ENCODE results near the gene TMX3.

The TMX3 gene

DNA sequence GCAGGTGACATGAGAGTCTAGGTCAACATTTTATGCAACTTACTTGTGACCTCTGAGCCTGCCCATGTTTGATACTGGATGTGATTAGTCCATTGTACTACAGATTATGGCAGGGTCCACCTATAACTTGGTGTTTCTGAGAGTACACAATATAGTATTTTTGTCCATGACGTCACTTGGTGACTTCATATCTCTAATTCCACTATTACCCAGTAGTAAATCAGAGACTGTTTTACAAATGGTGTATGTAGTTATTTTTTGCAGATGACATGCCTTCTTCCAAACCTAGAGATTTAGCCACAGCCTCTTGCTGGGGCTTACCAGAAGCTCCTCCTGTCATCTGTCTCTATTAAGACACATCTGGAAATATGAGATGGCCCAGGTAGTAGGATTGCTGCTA is 24.6 kb upstream of the TMX3 start:
- Histone ChIP-seq H3K27me3 (ENCODE audit: insufficient read depth, insufficient read length) (no peaks in the 10 kb centered on the region), H3K4me3 (ENCODE audit: insufficient read length, low read depth) (no peak overlapping the region), H3K9ac (ENCODE audit: insufficient read length, low read depth) (no peak overlapping the region), H3K36me3 (ENCODE audit: insufficient read depth, insufficient read length, low read length) (no peaks in the 10 kb centered on the region), H3K4me1 (ENCODE audit: insufficient read depth, insufficient read length) (no peaks in the 10 kb centered on the region), H3K9me3 (ENCODE audit: insufficient read depth, low read length) (no peaks in the 10 kb centered on the region)
- DNase-seq (ENCODE audit: low read depth, low spot score), result no peak
- no peak for TF ChIP-seq ZNF274 (IDR thresholded peaks at IDR 0.05; ENCODE audit: low read depth, low read length)
- no peak for TF ChIP-seq YY1 (IDR thresholded peaks at IDR 0.05; ENCODE audit: insufficient read depth, insufficient read length)
- no peak for TF ChIP-seq SUZ12 (IDR thresholded peaks at IDR 0.05; ENCODE audit: extremely low read depth, insufficient read depth, insufficient read length)

DNA sequence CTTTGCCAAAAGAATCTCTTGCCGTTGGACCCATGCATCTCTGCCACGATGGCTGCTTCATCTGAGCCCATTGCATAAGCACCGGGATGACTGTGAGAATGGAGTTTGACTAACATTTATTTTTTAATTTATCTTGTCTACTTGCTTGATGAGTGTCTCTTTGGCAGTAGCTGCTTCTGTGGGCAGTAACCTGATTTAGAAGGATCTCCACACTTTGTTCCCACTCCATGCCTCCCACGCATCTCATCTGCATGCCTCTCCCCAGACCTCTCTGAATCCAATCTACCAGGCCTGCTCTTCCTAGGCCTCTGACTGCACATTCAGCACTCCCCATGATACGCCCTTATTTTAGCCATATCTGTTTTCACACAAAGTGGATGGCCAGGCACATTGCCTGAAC is 23.7 kb upstream of the TMX3 start:
- Histone ChIP-seq H3K9me3 (ENCODE audit: insufficient read depth, low read length) (no peaks in the 10 kb centered on the region), H3K4me3 (ENCODE audit: insufficient read length, low read depth) (no peak overlapping the region), H3K4me1 (ENCODE audit: insufficient read depth, insufficient read length) (no peaks in the 10 kb centered on the region), H3K36me3 (ENCODE audit: insufficient read depth, insufficient read length, low read length) (no peaks in the 10 kb centered on the region), H3K9ac (ENCODE audit: insufficient read length, low read depth) (no peak overlapping the region), H3K27me3 (ENCODE audit: insufficient read depth, insufficient read length) (no peaks in the 10 kb centered on the region)
- TF ChIP-seq ZNF274 (IDR thresholded peaks at IDR 0.05; ENCODE audit: low read depth, low read length), result no peak
- no peak for TF ChIP-seq YY1 (IDR thresholded peaks at IDR 0.05; ENCODE audit: insufficient read depth, insufficient read length)
- TF ChIP-seq SUZ12 (IDR thresholded peaks at IDR 0.05; ENCODE audit: extremely low read depth, insufficient read depth, insufficient read length), result no peak
- no peak for DNase-seq (ENCODE audit: low read depth, low spot score)

DNA sequence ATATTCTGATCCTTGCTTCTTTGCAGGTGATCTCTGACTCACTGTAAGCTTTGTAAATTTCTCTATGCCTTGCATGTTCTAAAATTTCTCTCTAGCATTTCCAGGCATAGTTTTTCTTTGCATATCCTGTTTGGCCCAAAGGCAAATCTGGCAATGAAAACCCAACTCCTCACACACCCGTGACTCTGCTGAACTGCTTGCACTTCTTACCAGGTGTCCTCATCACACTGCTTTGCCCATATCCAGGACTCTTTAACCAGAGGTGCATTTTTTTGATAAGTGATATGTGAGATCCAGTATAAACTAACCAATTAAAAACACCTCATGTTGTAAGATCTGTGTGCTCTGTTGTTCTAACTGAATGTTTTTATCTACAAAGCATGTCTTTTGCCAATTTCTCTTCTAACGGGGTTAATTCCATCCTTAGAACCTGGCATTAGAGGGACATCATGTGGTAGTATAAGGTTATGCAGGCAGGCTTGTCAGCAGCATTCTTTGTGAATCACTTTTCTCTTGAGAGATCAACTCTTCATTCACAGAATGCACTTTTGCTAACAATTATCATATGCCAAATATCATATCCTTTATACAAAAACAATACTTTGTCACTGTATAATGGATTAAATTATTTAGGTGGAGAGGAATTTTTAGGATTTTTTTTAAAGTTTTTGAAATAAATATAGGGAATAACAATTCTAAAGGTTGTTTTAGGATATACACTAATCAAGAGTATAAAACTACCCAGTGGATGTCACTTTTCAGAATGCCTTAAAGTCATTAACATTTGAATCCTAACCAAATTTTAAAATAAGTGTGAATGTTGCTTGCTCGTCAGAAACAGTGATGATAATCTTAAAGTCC is 20.8 kb upstream of the TMX3 start:
- H3K36me3 ChIP-seq (ENCODE audit: insufficient read depth, insufficient read length, low read length), result no peaks in the 10 kb centered on the region
- no peaks in the 10 kb centered on the region for H3K4me1 ChIP-seq (ENCODE audit: insufficient read depth, insufficient read length)
- no peak overlapping the region for H3K4me3 ChIP-seq (ENCODE audit: insufficient read length, low read depth)
- TF ChIP-seq YY1 (IDR thresholded peaks at IDR 0.05; ENCODE audit: insufficient read depth, insufficient read length), result no peak
- no peak for TF ChIP-seq SUZ12 (IDR thresholded peaks at IDR 0.05; ENCODE audit: extremely low read depth, insufficient read depth, insufficient read length)
- TF ChIP-seq ZNF274 (IDR thresholded peaks at IDR 0.05; ENCODE audit: low read depth, low read length), result no peak
- H3K9me3 ChIP-seq (ENCODE audit: insufficient read depth, low read length), result no peaks in the 10 kb centered on the region
- H3K9ac ChIP-seq (ENCODE audit: insufficient read length, low read depth), result no peak overlapping the region
- no peak for DNase-seq (ENCODE audit: low read depth, low spot score)
- H3K27me3 ChIP-seq (ENCODE audit: insufficient read depth, insufficient read length), result no peaks in the 10 kb centered on the region

DNA sequence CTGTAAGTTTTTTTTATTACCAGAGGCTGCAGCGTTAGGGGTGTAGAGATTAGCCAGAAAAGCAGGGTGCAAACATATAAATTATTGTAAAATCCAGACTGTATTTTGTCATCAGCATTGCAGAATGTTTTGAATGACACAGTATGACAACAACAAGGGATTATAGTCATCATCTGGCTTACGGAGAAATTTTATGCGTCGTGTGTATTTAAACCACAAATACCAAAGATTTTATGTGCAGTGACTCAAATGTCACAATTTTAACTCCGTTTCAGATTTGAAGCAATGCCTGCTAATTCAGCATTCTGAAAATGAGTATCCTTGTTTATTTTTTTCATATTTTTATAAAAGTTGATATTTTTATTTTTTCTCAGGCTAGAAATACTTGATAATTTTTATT is 19.4 kb upstream of the TMX3 start:
- no peaks in the 10 kb centered on the region for H3K4me1 ChIP-seq (ENCODE audit: insufficient read depth, insufficient read length)
- no peaks in the 10 kb centered on the region for H3K36me3 ChIP-seq (ENCODE audit: insufficient read depth, insufficient read length, low read length)
- TF ChIP-seq YY1 (IDR thresholded peaks at IDR 0.05; ENCODE audit: insufficient read depth, insufficient read length), result no peak
- TF ChIP-seq SUZ12 (IDR thresholded peaks at IDR 0.05; ENCODE audit: extremely low read depth, insufficient read depth, insufficient read length), result no peak
- H3K9ac ChIP-seq (ENCODE audit: insufficient read length, low read depth), result no peak overlapping the region
- H3K27me3 ChIP-seq (ENCODE audit: insufficient read depth, insufficient read length), result no peaks in the 10 kb centered on the region
- H3K4me3 ChIP-seq (ENCODE audit: insufficient read length, low read depth), result no peak overlapping the region
- no peak for DNase-seq (ENCODE audit: low read depth, low spot score)
- H3K9me3 ChIP-seq (ENCODE audit: insufficient read depth, low read length), result no peaks in the 10 kb centered on the region

GRCh38 chr18:68733707-68734106 is 18.8 kb upstream of the TMX3 start:
- Histone ChIP-seq H3K9me3 (ENCODE audit: insufficient read depth, low read length) (no peaks in the 10 kb centered on the region), H3K36me3 (ENCODE audit: insufficient read depth, insufficient read length, low read length) (no peaks in the 10 kb centered on the region), H3K9ac (ENCODE audit: insufficient read length, low read depth) (no peak overlapping the region), H3K27me3 (ENCODE audit: insufficient read depth, insufficient read length) (no peaks in the 10 kb centered on the region), H3K4me1 (ENCODE audit: insufficient read depth, insufficient read length) (no peaks in the 10 kb centered on the region), H3K4me3 (ENCODE audit: insufficient read length, low read depth) (no peak overlapping the region)
- TF ChIP-seq YY1 (IDR thresholded peaks at IDR 0.05; ENCODE audit: insufficient read depth, insufficient read length) (no peak), ZNF274 (IDR thresholded peaks at IDR 0.05; ENCODE audit: low read depth, low read length) (no peak), SUZ12 (IDR thresholded peaks at IDR 0.05; ENCODE audit: extremely low read depth, insufficient read depth, insufficient read length) (no peak)
- no peak for DNase-seq (ENCODE audit: low read depth, low spot score)

DNA sequence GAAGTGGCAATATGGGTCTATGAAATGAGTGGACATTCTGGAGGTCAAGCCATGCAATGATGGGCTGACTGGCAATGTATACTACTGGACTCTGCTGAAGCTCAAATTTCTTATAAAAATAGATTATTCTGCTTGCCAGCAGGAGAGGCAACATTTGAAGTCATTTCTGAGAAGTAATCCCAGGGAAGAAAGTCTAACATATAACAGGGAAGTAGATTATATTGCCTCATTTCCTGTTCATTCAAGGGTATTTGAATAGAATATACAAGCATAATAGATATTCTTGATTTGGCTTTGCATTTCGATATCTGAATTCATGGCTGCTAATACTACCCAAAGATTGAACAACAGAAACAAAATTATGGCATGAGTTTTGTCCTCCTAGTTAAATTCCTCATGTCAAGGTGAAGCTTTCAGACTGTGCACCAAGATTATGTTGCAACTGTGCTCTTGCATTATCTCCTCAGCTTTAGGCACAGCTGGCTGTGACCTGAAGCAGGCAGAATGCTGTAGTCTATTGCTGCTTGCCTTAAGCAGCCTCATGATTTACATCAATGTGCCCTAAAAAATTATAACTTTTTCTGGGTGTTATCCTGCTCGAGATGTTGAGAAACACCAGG is 13.3 kb upstream of the TMX3 start:
- Histone ChIP-seq H3K4me3 (ENCODE audit: insufficient read length, low read depth) (no peak overlapping the region), H3K4me1 (ENCODE audit: insufficient read depth, insufficient read length) (no peaks in the 10 kb centered on the region), H3K36me3 (ENCODE audit: insufficient read depth, insufficient read length, low read length) (no peaks in the 10 kb centered on the region), H3K9ac (ENCODE audit: insufficient read length, low read depth) (no peak overlapping the region), H3K9me3 (ENCODE audit: insufficient read depth, low read length) (peaks cover 11% of the 10 kb centered on the region; the same call in 1 of the 2 replicates), H3K27me3 (ENCODE audit: insufficient read depth, insufficient read length) (no peaks in the 10 kb centered on the region)
- DNase-seq (ENCODE audit: low read depth, low spot score), result no peak
- TF ChIP-seq YY1 (IDR thresholded peaks at IDR 0.05; ENCODE audit: insufficient read depth, insufficient read length), result no peak
- TF ChIP-seq ZNF274 (IDR thresholded peaks at IDR 0.05; ENCODE audit: low read depth, low read length), result no peak
- TF ChIP-seq SUZ12 (IDR thresholded peaks at IDR 0.05; ENCODE audit: extremely low read depth, insufficient read depth, insufficient read length), result no peak

- Histone ChIP-seq H3K27me3 (ENCODE audit: insufficient read depth, insufficient read length) (no peaks in the 10 kb centered on the region), H3K9me3 (ENCODE audit: insufficient read depth, low read length) (peaks cover 11% of the 10 kb centered on the region; the same call in 1 of the 2 replicates), H3K36me3 (ENCODE audit: insufficient read depth, insufficient read length, low read length) (no peaks in the 10 kb centered on the region), H3K9ac (ENCODE audit: insufficient read length, low read depth) (no peak overlapping the region), H3K4me3 (ENCODE audit: insufficient read length, low read depth) (no peak overlapping the region), H3K4me1 (ENCODE audit: insufficient read depth, insufficient read length) (no peaks in the 10 kb centered on the region)
- no peak for DNase-seq (ENCODE audit: low read depth, low spot score)
- no peak for TF ChIP-seq YY1 (IDR thresholded peaks at IDR 0.05; ENCODE audit: insufficient read depth, insufficient read length)
Observed at GRCh38 chr18:68727506-68727905, 12.6 kb upstream of the TMX3 start.
